Naive thymus-derived CD4-positive, alpha-beta T cell (primary cell): ENCODE results near the gene TCP11. TPM values are rescaled to one million over a fixed set of nuclear protein-coding genes. Genes with fewer than 3 reads are reported as not detected.
A peak's percentile ranks its signal among the peaks of the same experiment; 100 is the strongest.
"Not testable (repeated sequence)": the region's sequence is repeated elsewhere in the genome, so short reads cannot be mapped to it uniquely, and the experiment has no call there.

Source experiments
- ATAC-seq: fragments of 150-1000 bp; cut with Tn5 transposase; 2 replicates; pipeline ENCODE4 v1.10.0; 2021; ENCODE audit warnings: mild to moderate bottlenecking, moderate library complexity
- CTCF ChIA-PET: fragments of 350-600 bp; sonication (Branson Sonifier 250); formaldehyde crosslinking; loops from one replicate; lab custom pipeline; 2021; ENCODE audit warnings: antibody characterized with exemption; lab: Charles Lee
- POLR2A ChIA-PET: fragments of 350-600 bp; sonication (Branson Sonifier 250); formaldehyde crosslinking; loops from one replicate; lab custom pipeline; 2021; ENCODE audit warnings: antibody characterized with exemption, inconsistent platforms; lab: Charles Lee
- DNase-seq, 9 donors: peaks; one replicate each; pipeline versions ENCODE4 v3.0.0 to v3.0.0-alpha.2; 2020 to 2022; ENCODE audit warnings: mixed read lengths in 1 of 9
- H3K27ac ChIP-seq: one replicate; pipeline ENCODE4 v1.7.0; 2013; ENCODE audit warnings: mild to moderate bottlenecking, low read depth, low read length, moderate library complexity
- H3K27me3 ChIP-seq, 2 donors: one replicate each; pipeline ENCODE4 v1.7.0; 2013; ENCODE audit warnings: low read length in 2 of 2, mild to moderate bottlenecking in 2 of 2, moderate library complexity in 2 of 2; ENCODE audit not compliant: control insufficient read depth in 2 of 2, insufficient read depth in 2 of 2
- H3K36me3 ChIP-seq, 3 experiments: 1 replicate in 2 of 3; 2 replicates in 1 of 3; pipeline ENCODE4 v1.7.0; 2013; ENCODE audit warnings: low read length in 3 of 3, mild to moderate bottlenecking in 3 of 3, moderate library complexity in 1 of 3; ENCODE audit not compliant: insufficient read depth in 3 of 3, control insufficient read depth in 2 of 3
- H3K4me1 ChIP-seq, 2 donors: one replicate each; pipeline ENCODE4 v1.7.0; 2013; ENCODE audit warnings: low read length in 2 of 2, mild to moderate bottlenecking in 2 of 2, moderate library complexity in 1 of 2; ENCODE audit not compliant: control insufficient read depth in 2 of 2, insufficient read depth in 2 of 2
- H3K4me3 ChIP-seq: 2 replicates; pipeline ENCODE4 v1.7.0; 2013; ENCODE audit warnings: mild to moderate bottlenecking, low read length
- H3K9me3 ChIP-seq, 3 experiments: 1 replicate in 2 of 3; 2 replicates in 1 of 3; pipeline ENCODE4 v1.7.0; 2013; ENCODE audit warnings: low read length in 3 of 3; ENCODE audit not compliant: control insufficient read depth in 2 of 3
- H3K27ac Mint-ChIP-seq, 9 donors: one replicate each; pipeline ENCODE4 v1.8.0; 2020 to 2022; ENCODE audit warnings: mixed read lengths in 9 of 9, mild to moderate bottlenecking in 8 of 9, moderate library complexity in 5 of 9, inconsistent platforms in 2 of 9
- H3K27me3 Mint-ChIP-seq, 5 donors: one replicate each; pipeline ENCODE4 v1.8.0; 2021 to 2022; ENCODE audit warnings: mixed read lengths in 5 of 5, mild to moderate bottlenecking in 1 of 5
- H3K36me3 Mint-ChIP-seq, 5 donors: one replicate each; pipeline ENCODE4 v1.8.0; 2020 to 2022; ENCODE audit warnings: mixed read lengths in 5 of 5, mild to moderate bottlenecking in 3 of 5, inconsistent platforms in 1 of 5
- H3K4me1 Mint-ChIP-seq, 7 donors: one replicate each; pipeline ENCODE4 v1.8.0; 2020 to 2022; ENCODE audit warnings: mixed read lengths in 7 of 7, mild to moderate bottlenecking in 3 of 7, inconsistent platforms in 1 of 7
- H3K4me3 Mint-ChIP-seq, 10 donors: one replicate each; pipeline ENCODE4 v1.8.0; 2020 to 2022; ENCODE audit warnings: mild to moderate bottlenecking in 10 of 10, mixed read lengths in 10 of 10, moderate library complexity in 6 of 10, inconsistent platforms in 2 of 10
- H3K9me3 Mint-ChIP-seq, 11 donors: one replicate each; pipeline ENCODE4 v1.8.0; 2020 to 2022; ENCODE audit warnings: mixed read lengths in 11 of 11, mild to moderate bottlenecking in 4 of 11, inconsistent platforms in 1 of 11, moderate library complexity in 1 of 11
- intact Hi-C, 2 donors: fragments of 100-400 bp; cut with micrococcal nuclease; formaldehyde crosslinking; loops; one replicate each; pipeline ENCODE4 v1.15.1; 2023
- polyA plus RNA-seq, 2 donors: library from polyadenylated mRNA; unstranded; fragments of 300-500 nt; fragmentation: Illumina TruSeq; gene quantifications; one replicate each; pipeline ENCODE4 v1.2.3, GENCODE V29; 2021
- total RNA-seq, 6 experiments: library from RNA in 5 of 6; stranded (reverse) in 5 of 6; gene quantifications; 1 replicate in 5 of 6; 2 replicates in 1 of 6; pipeline ENCODE4 v1.2.3 and lab custom pipeline; 2021 to 2026

The TCP11 gene
- total and polyA plus RNA-seq, 7 experiments from 2014 or later, result not detected

DNA sequence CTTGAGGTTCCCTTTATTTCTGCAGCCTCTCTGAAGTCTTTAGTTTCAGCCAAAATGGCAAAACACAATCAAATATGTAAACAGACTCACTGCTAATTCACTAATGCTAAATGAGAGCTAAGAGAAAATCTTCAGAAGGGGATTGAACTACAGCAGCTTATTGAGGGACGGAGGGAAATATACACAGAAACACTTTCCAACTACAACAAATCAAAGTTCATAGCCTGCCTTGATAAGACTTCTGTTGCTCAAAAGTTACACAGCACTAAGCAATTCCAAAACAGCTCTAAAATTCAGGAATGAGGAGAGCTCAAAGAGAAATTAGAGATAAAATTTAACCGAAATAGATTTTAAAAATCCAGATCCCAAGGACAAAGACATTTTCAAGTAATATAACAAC, 1.7 kb downstream of the TCP11 start:
- no peak for ATAC-seq
- H3K4me3 ChIP-seq, result no peak overlapping the region
- H3K27ac ChIP-seq, result no peak overlapping the region
- Mint-ChIP-seq H3K4me3 (no peak overlapping the region), H3K36me3 (no peaks in the 10 kb centered on the region), H3K27me3 (peaks cover 8 to 35% (median 13%) of the 10 kb centered on the region in 5 donors), H3K4me1 (peaks cover 13 to 22% (median 16%) of the 10 kb centered on the region in 7 donors), H3K9me3 (peaks cover 0 to 3% (median 0%) of the 10 kb centered on the region in 11 donors), H3K27ac (peak overlapping the region in 1 of 9 donors; percentile 42)
- H3K4me1 ChIP-seq, result no peaks in the 10 kb centered on the region
- ChIA-PET CTCF (interaction anchor here (0.5 to 2.5 kb wide), 14 partner anchors 8 to 976 kb away, joined by 3 to 16 read pairs (median 3); no protein-coding TSS in a partner anchor), POLR2A (interaction anchor here (0.5 kb wide), 1 partner anchor 847 kb away, joined by 3 read pairs; no protein-coding TSS in a partner anchor)
- no peaks in the 10 kb centered on the region for H3K9me3 ChIP-seq
- intact Hi-C loops, result no loop called here
- no peak for DNase-seq
- H3K36me3 ChIP-seq, result no peaks in the 10 kb centered on the region
- no peaks in the 10 kb centered on the region for H3K27me3 ChIP-seq

DNA sequence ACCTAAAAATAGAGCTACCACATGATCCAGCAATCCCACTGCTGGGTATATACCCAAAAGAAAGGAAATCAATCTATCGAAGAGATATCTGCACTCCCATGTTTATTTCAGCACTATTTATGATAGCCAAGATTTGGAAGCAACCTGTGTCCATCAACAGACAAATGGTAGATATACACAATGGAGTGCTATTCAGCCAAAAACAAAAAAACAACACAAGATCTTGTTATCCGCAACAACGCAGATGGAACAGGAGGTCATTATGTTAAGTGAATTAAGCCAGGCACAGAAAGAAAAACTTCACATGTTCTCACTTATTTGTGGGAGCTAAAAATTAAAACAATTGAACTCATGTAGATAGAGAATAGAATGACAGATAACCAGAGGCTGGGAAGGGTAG, 2.9 kb downstream of the TCP11 start:
- H3K27ac ChIP-seq, H3K27ac Mint-ChIP-seq, DNase-seq, H3K36me3 Mint-ChIP-seq, POLR2A ChIA-PET, ATAC-seq, intact Hi-C loops, H3K4me3 ChIP-seq, H3K4me3 Mint-ChIP-seq, H3K9me3 Mint-ChIP-seq, H3K27me3 ChIP-seq, H3K36me3 ChIP-seq, H3K4me1 ChIP-seq, H3K9me3 ChIP-seq: not testable (repeated sequence)
- peaks cover 8 to 33% (median 13%) of the 10 kb centered on the region in 5 donors for H3K27me3 Mint-ChIP-seq
- peaks cover 13 to 20% (median 16%) of the 10 kb centered on the region in 7 donors for H3K4me1 Mint-ChIP-seq
- CTCF ChIA-PET, result interaction anchor here (0.7 to 2.5 kb wide), 2 partner anchors 125 to 152 kb away, joined by 6 to 16 read pairs; no protein-coding TSS in a partner anchor

DNA sequence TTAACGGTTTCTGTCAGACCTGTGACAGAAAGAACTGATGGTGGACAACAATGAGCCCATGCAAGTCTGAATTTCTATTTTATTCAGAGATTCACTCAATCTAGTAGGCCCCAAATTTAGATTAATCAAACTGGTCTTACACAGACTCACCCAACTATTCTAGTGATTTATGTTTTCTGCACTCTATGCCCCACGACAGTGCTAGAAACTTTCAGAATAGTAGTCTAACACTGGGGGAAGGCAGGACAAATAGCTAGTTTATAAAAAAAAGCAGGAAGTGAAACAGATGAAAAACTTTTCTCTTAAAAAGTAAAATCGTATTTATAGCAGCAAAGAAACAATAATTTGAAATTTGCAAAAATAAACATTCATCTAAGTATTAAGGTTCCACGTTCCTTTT, 5.0 kb downstream of the TCP11 start:
- ChIA-PET POLR2A (no interaction called here), CTCF (interaction anchor here (1.0 kb wide), 1 partner anchor 14 kb away, joined by 3 read pairs; no protein-coding TSS in a partner anchor)
- H3K27ac Mint-ChIP-seq, result peak overlapping the region in 1 of 9 donors; percentile 8
- Histone ChIP-seq H3K27ac (no peak overlapping the region), H3K36me3 (no peaks in the 10 kb centered on the region), H3K9me3 (no peaks in the 10 kb centered on the region), H3K4me3 (no peak overlapping the region), H3K27me3 (no peaks in the 10 kb centered on the region), H3K4me1 (no peaks in the 10 kb centered on the region)
- peaks cover 10 to 12% (median 10%) of the 10 kb centered on the region in 7 donors for H3K4me1 Mint-ChIP-seq
- H3K27me3 Mint-ChIP-seq, result peaks cover 8 to 35% (median 9%) of the 10 kb centered on the region in 5 donors
- DNase-seq (no peak), ATAC-seq (no peak)
- H3K9me3 Mint-ChIP-seq, result peaks cover 0 to 2% (median 0%) of the 10 kb centered on the region in 11 donors
- intact Hi-C loops, result no loop called here
- no peaks in the 10 kb centered on the region for H3K36me3 Mint-ChIP-seq
- H3K4me3 Mint-ChIP-seq, result no peak overlapping the region

DNA sequence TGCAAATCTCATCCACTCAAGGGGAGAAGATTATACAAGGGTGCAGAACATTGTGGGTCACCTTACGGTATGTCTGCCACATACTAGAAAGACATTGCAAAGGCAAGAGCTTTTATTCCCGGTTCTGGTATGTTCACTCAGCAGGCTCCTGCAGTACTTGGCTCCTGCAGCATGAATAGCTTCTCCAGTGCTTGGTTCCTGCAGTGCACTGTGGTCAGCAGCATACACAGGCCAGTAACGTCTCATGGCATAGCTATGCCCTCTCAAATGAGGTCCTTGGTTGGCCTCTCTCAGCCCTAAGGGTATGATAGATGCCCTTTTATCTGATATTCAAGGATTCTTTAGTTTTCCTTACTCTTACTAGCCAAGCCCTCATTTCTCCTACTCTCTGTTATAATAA, 12.6 kb downstream of the TCP11 start:
- H3K36me3 Mint-ChIP-seq, result no peaks in the 10 kb centered on the region
- peaks cover 0 to 2% (median 0%) of the 10 kb centered on the region in 11 donors for H3K9me3 Mint-ChIP-seq
- no peak for ATAC-seq
- ChIA-PET CTCF (no interaction called here), POLR2A (no interaction called here)
- Histone ChIP-seq H3K27ac (no peak overlapping the region), H3K9me3 (no peaks in the 10 kb centered on the region), H3K36me3 (no peaks in the 10 kb centered on the region), H3K4me3 (no peak overlapping the region), H3K27me3 (no peaks in the 10 kb centered on the region), H3K4me1 (no peaks in the 10 kb centered on the region)
- peaks cover 0 to 52% (median 4%) of the 10 kb centered on the region in 5 donors for H3K27me3 Mint-ChIP-seq
- no peak for DNase-seq
- H3K4me1 Mint-ChIP-seq, result no peaks in the 10 kb centered on the region
- H3K27ac Mint-ChIP-seq, result no peak overlapping the region
- no peak overlapping the region for H3K4me3 Mint-ChIP-seq
- intact Hi-C loops, result no loop called here

DNA sequence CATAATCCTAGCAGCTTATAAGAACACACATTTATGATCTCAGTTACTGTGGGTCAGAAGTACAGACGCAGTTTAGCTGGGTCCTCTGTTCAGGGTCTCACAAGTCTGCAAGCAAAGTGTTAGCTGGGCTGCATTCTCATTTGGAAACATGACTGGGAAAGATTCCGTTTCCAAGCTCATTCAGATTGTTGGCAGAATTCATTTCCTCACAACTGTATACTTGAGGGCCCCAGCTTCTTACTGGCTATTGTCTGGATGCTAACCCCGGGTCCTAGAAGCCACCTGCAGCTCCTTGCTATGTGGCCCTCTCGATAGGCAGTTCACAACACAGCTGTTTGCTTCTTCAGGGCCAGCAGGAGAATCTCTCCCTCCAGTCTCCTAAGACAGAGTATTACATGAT, 13.1 kb downstream of the TCP11 start:
- peaks cover 0 to 52% (median 4%) of the 10 kb centered on the region in 5 donors for H3K27me3 Mint-ChIP-seq
- H3K9me3 Mint-ChIP-seq, result peaks cover 0 to 5% (median 0%) of the 10 kb centered on the region in 11 donors
- ATAC-seq, result no peak
- Histone ChIP-seq H3K27me3 (no peaks in the 10 kb centered on the region), H3K4me1 (no peaks in the 10 kb centered on the region), H3K27ac (no peak overlapping the region), H3K36me3 (no peaks in the 10 kb centered on the region), H3K9me3 (no peaks in the 10 kb centered on the region), H3K4me3 (no peak overlapping the region)
- H3K27ac Mint-ChIP-seq, result no peak overlapping the region
- CTCF ChIA-PET, result no interaction called here
- POLR2A ChIA-PET, result no interaction called here
- no peaks in the 10 kb centered on the region for H3K4me1 Mint-ChIP-seq
- H3K36me3 Mint-ChIP-seq, result no peaks in the 10 kb centered on the region
- no peak overlapping the region for H3K4me3 Mint-ChIP-seq
- DNase-seq, result no peak
- intact Hi-C loops, result no loop called here

DNA sequence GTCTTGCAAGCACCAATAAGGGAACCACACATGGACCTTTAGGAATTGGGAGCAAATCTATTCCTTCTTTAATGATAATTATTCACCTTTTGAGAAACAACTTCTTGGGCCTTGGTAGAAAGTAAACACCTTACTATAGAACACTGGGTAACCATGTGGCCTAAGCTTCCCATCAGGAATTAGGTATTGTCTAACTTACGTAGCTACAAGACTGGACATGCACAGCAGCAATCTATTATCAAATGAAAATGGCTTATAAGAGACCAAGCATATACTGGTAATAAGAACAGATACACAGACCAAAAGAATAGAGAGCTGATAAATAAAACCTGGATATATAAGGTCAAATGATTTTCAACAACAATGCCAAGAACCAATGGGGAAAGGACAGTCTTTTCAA, 16.8 kb downstream of the TCP11 start:
- intact Hi-C loops, result no loop called here
- Mint-ChIP-seq H3K36me3 (no peaks in the 10 kb centered on the region), H3K27ac (no peak overlapping the region), H3K4me3 (no peak overlapping the region), H3K4me1 (no peaks in the 10 kb centered on the region), H3K27me3 (peaks cover 0 to 35% (median 0%) of the 10 kb centered on the region in 5 donors), H3K9me3 (peaks cover 0 to 17% (median 3%) of the 10 kb centered on the region in 11 donors)
- no peak overlapping the region for H3K27ac ChIP-seq
- ATAC-seq (no peak), DNase-seq (no peak)
- no peaks in the 10 kb centered on the region for H3K36me3 ChIP-seq
- no peaks in the 10 kb centered on the region for H3K9me3 ChIP-seq
- POLR2A ChIA-PET, result no interaction called here
- CTCF ChIA-PET, result no interaction called here
- H3K4me1 ChIP-seq, result no peaks in the 10 kb centered on the region
- no peak overlapping the region for H3K4me3 ChIP-seq
- no peaks in the 10 kb centered on the region for H3K27me3 ChIP-seq

DNA sequence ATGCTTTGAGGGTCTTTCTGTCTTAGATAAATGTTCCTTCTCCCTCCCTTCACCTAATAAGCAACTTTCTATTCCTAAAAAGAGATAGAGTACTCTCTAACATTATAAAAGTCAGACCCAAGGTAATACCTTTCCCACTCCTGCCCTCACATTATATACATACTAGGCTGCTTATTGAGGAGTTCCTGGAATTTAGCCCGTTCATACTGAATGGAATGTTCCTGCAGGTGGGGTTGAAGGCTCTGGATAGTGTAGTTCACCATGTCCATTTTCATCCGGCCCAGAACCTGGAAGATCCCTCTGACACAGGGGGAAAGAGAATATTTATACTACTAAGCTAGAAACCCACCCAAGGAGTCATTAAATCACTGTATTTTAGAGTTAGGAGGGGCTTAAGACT, 20.4 kb downstream of the TCP11 start:
- no peaks in the 10 kb centered on the region for H3K9me3 ChIP-seq
- H3K27ac Mint-ChIP-seq, result no peak overlapping the region

More for the DNA sequence above, 20.4 kb downstream of the TCP11 start:
- H3K27ac ChIP-seq, result no peak overlapping the region
- H3K36me3 Mint-ChIP-seq, result no peaks in the 10 kb centered on the region
- no peak overlapping the region for H3K4me3 ChIP-seq
- H3K4me1 ChIP-seq, result no peaks in the 10 kb centered on the region
- no peaks in the 10 kb centered on the region for H3K27me3 ChIP-seq
- CTCF ChIA-PET, result no interaction called here
- H3K36me3 ChIP-seq, result no peaks in the 10 kb centered on the region
- peaks cover 0 to 20% (median 0%) of the 10 kb centered on the region in 5 donors for H3K27me3 Mint-ChIP-seq
- DNase-seq (no peak), ATAC-seq (no peak)
- POLR2A ChIA-PET, result no interaction called here
- intact Hi-C loops, result no loop called here
- no peaks in the 10 kb centered on the region for H3K4me1 Mint-ChIP-seq
- no peak overlapping the region for H3K4me3 Mint-ChIP-seq
- peaks cover 0 to 17% (median 3%) of the 10 kb centered on the region in 11 donors for H3K9me3 Mint-ChIP-seq
